ENCODE data around the gene CEP152. TPM values are rescaled to one million over a fixed set of nuclear protein-coding genes. Genes with fewer than 3 reads are reported as not detected.
"Not testable (repeated sequence)": the region's sequence is repeated elsewhere in the genome, so short reads cannot be mapped to it uniquely, and the experiment has no call there.

Gene CEP152
- polyA plus RNA-seq, 3 donors from 2014 or later = 1.1 to 8.2 (median 2.8) TPM

DNA sequence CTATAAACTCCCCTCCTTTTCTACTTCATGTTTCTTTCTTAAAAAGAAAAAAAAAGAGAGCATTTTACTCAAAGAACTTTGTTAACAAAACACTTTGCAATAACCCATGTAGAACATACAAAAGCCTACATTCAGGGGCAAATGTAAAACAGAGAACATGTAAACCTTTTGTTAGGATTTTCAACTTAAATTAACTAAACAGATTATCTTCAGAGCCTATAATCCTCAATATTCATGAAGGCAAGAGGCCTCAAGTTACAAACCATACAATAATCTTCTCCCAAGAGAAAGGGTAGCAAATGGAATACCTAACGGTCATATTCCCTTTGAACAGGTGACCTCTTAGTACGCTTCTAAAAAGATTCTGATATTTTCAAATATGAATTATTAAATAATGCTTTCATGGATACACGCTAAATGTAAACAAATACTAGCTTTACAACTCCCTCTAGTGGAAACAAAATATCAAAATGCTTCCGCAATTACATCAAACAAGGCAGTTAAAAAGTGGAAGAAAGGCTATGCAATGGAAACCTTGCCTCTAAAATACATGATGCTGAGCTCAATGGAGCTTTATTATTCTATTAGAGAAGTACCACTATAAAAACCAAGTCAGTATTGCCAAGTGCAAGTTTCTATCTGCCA, 9.9 kb downstream of the CEP152 start:
- Mint-ChIP-seq H3K27me3 (ENCODE audit: low read depth in 3 of 3) (no peaks in the 10 kb centered on the region), H3K9me3 (no peaks in the 10 kb centered on the region), H3K36me3 (peaks cover 6 to 9% (median 8%) of the 10 kb centered on the region in 3 donors), H3K27ac (no peak overlapping the region), H3K4me3 (peak overlapping the region in 1 of 5 donors; percentile 17), H3K4me1 (peaks cover 20 to 28% of the 10 kb centered on the region in 2 donors)
- DNase-seq = no peak

DNA sequence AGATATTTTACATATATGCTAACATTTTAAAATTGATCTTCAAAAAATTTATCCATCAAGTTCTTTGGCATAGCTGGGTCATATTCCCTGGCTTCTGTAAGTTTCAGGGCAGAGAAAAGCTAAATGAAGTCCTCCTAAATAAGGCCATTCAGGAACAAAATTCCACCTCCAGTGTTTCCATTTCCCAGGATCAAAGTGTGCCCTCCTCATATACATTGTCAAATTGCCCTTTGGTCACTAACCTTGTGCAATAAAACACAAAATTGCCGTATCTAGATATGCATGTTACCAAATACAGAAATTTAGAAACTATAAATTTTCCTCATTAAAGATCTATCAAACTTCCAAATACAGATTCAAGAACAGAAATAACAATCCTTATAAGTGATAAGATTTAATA, 10.6 kb downstream of the CEP152 start:
- Mint-ChIP-seq H3K27ac (no peak overlapping the region), H3K4me3 (no peak overlapping the region), H3K9me3 (no peaks in the 10 kb centered on the region), H3K27me3 (ENCODE audit: low read depth in 3 of 3) (no peaks in the 10 kb centered on the region), H3K4me1 (peaks cover 23 to 35% of the 10 kb centered on the region in 2 donors), H3K36me3 (peaks cover 6 to 9% (median 8%) of the 10 kb centered on the region in 3 donors)
- no peak for DNase-seq

DNA sequence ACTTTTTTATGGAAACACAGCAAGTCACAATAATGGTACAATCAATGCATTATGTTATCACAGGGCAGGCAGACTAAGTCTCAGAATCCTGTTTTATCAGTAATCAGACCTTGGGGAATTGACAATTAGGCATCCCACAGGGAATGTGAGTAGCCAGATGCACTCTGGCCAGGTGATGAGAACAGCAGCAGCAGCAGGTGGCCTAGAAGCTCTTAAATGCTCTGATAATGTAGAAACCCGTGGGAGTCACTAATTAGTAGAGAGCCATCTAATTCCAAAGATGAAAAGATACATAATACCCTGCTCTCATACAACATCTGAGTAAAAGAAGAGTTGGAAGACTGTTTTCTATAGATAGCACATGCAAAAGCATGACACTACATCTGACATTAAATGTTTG, 12.6 kb downstream of the CEP152 start:
- no peaks in the 10 kb centered on the region for H3K9me3 Mint-ChIP-seq
- H3K36me3 Mint-ChIP-seq = peaks cover 0 to under 1% (median under 1%) of the 10 kb centered on the region in 3 donors
- peaks cover 30 to 46% of the 10 kb centered on the region in 2 donors for H3K4me1 Mint-ChIP-seq
- no peaks in the 10 kb centered on the region for H3K27me3 Mint-ChIP-seq (ENCODE audit: low read depth in 3 of 3)
- H3K4me3 Mint-ChIP-seq = no peak overlapping the region
- DNase-seq = no peak
- H3K27ac Mint-ChIP-seq = peak overlapping the region in 1 of 6 donors; percentile 35

DNA sequence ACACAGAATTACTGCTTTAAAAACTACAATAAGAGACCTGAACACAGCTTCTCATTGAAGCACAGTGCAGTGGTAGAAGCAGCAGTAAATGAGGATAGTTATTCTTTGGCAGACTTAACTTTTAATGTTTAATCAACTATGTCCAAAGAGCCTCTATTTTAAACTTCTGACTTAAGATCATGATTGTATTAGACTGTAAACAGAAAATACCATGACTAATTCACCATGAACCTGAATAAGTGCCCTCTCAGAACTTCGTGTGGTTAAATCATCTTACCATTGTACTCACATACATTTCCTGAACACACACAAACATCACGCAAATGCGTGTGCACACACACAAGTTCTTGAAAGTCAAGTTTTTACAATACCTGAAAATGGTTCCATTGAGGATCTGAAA, 13.9 kb downstream of the CEP152 start:
- H3K4me1 Mint-ChIP-seq = peaks cover 30 to 46% of the 10 kb centered on the region in 2 donors
- peak overlapping the region in 3 of 5 donors; percentile 21 to 51 (median 29) for H3K4me3 Mint-ChIP-seq
- no peaks in the 10 kb centered on the region for H3K27me3 Mint-ChIP-seq (ENCODE audit: low read depth in 3 of 3)
- H3K27ac Mint-ChIP-seq = peak overlapping the region in 5 of 6 donors; percentile 29 to 83 (median 77)
- H3K36me3 Mint-ChIP-seq = peaks cover 0 to 13% (median 8%) of the 10 kb centered on the region in 3 donors
- no peak for DNase-seq
- H3K9me3 Mint-ChIP-seq = no peaks in the 10 kb centered on the region

DNA sequence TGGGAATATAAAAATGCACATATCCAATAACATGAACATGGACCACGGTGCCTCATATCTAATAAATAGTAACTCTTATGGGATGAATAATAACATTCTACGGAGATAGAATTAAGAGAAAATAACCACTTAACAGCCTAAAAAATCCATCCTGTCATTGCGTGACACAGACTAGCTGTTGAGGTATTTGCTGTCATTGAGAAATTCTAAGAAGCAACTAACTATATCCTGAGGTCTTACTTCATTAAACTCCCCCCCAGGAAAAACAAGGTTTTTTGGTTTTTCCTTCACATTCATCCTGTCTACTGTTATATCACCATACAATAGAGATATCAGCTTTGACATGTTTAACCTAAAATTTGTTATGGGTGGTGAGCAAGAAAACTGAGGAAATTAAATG, 14.3 kb downstream of the CEP152 start:
- Mint-ChIP-seq H3K4me3 (peak overlapping the region in 2 of 5 donors; percentile 21 to 29), H3K4me1 (peaks cover 30 to 46% of the 10 kb centered on the region in 2 donors), H3K9me3 (no peaks in the 10 kb centered on the region), H3K36me3 (peaks cover 0 to 13% (median 8%) of the 10 kb centered on the region in 3 donors), H3K27me3 (ENCODE audit: low read depth in 3 of 3) (no peaks in the 10 kb centered on the region), H3K27ac (peak overlapping the region in 3 of 6 donors; percentile 72 to 83 (median 77))
- no peak for DNase-seq

DNA sequence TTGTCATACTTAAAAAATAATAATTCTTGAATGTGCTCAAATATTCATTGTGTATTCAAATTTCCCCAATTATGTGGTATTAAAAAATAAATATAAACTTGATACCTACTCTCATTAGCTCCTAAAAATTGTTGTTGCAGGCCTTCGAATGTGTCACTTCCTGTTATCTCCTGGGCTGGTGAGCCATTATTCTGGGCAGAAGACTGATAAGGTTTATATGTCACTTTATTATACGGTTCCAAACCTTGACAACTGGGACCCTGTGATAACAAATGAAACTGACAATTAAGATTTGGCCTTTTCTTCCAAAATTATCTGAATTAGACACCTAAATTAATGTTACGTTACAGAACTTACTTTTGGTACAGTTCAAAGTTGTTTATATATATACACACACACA, 15.0 kb downstream of the CEP152 start:
- Mint-ChIP-seq H3K27me3 (ENCODE audit: low read depth in 3 of 3) (no peaks in the 10 kb centered on the region), H3K27ac (no peak overlapping the region), H3K36me3 (peaks cover 0 to 13% (median 8%) of the 10 kb centered on the region in 3 donors), H3K9me3 (no peaks in the 10 kb centered on the region), H3K4me1 (peaks cover 26 to 40% of the 10 kb centered on the region in 2 donors), H3K4me3 (no peak overlapping the region)
- no peak for DNase-seq

DNA sequence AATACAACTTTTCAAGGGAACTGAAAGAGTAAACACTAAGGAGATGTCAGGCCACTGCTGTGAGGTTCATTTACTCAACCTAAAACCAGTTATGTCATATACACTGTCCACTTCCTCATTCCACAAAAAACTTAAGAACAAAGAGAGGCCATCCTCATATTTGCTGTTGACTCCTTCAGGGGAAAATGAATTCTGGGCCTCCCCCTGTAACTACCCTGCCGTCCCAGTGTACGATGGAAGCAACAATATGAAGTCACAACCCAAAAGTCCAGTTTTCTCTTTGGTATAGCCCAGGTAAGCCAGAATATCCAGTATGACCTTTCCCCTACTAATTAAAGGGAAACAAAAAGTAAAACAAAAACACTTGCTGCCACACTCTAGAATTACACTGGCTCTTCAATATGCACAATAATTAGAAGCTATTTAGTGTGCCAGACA, 16.2 kb downstream of the CEP152 start:
- DNase-seq = no peak
- H3K9me3 Mint-ChIP-seq = no peaks in the 10 kb centered on the region
- peaks cover 26 to 39% of the 10 kb centered on the region in 2 donors for H3K4me1 Mint-ChIP-seq
- peaks cover 4 to 19% (median 17%) of the 10 kb centered on the region in 3 donors for H3K36me3 Mint-ChIP-seq
- peak overlapping the region; percentile 0 to 59 (median 42) for H3K4me3 Mint-ChIP-seq
- H3K27ac Mint-ChIP-seq = peak overlapping the region; percentile 35 to 88 (median 73)
- no peaks in the 10 kb centered on the region for H3K27me3 Mint-ChIP-seq (ENCODE audit: low read depth in 3 of 3)

DNA sequence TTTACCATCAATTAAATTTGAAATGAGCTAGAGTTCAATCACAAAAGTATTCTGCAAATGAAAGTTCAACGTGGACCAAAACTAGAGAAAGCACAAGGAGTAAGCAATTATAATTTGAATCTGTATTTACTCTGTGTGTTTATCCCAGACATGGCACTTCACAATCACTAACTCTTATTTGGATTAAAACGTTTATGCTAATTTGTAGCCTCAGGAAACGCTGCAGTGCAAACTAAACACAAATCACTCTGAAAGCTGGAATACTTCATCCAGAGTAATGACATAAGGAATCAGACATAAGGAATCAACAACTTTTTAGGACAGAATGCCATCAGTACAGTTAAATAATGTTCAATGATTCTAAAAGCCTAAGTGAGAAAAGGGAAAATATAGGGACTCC, 18.5 kb downstream of the CEP152 start:
- no peak for DNase-seq
- no peaks in the 10 kb centered on the region for H3K9me3 Mint-ChIP-seq
- H3K27ac Mint-ChIP-seq = no peak overlapping the region
- peaks cover 23 to 33% of the 10 kb centered on the region in 2 donors for H3K4me1 Mint-ChIP-seq
- H3K36me3 Mint-ChIP-seq = peaks cover 7 to 28% (median 27%) of the 10 kb centered on the region in 3 donors
- no peaks in the 10 kb centered on the region for H3K27me3 Mint-ChIP-seq (ENCODE audit: low read depth in 3 of 3)
- H3K4me3 Mint-ChIP-seq = no peak overlapping the region

DNA sequence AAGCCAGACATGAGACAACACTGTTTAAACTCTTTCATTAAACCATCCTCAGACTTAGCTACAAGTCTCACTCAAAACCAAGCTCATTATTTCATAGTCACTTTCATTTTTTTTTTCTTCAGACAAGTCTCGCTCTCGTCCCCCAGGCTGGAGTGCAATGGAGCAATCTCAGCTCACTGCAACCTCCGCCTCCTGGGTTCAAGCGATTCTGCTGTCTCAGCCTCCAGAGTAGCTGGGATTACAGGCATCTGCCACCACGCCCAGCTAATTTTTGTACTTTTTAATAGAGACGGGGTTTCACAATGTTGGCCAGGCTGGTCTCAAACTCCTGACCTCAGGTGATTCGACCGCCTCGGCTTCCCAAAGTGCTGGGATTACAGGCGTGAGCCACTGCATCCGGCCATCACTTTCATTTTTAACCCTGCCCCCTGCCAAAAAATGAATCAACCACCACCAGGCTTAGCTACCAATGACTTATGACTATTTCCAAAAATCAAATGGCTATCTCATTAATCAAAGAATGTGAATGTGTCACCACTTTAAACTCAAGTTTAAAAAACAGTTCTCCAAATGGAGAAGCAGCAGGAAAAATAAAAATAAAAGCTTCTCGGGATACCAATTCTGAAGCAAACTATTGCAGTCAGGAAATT, 20.3 kb downstream of the CEP152 start:
- H3K4me1 Mint-ChIP-seq = peaks cover 8 to 15% of the 10 kb centered on the region in 2 donors
- not testable (repeated sequence) for H3K9me3 Mint-ChIP-seq; H3K27me3 Mint-ChIP-seq (ENCODE audit: low read depth in 3 of 3); H3K4me3 Mint-ChIP-seq; H3K27ac Mint-ChIP-seq; DNase-seq
- peaks cover 7 to 31% (median 28%) of the 10 kb centered on the region in 3 donors for H3K36me3 Mint-ChIP-seq

DNA sequence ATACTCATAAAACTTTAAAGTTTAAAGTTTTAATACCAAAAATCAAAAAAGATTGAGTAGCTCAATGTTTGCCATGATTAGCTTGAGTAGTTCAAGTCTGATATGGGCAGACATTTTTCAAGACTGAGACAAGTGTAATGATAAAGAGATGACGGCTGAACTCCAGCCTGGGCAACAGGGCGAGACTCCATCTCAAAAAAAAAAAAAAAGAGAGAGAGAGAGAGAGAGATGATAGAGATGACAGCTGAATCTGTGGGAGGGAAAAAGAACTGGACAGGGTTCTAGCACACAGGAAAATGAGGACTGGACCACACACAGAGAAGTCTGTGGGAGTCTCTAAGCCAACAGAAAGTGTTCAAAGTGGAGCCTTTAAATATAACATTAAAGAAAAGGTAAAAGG, 25.2 kb downstream of the CEP152 start:
- Mint-ChIP-seq H3K27ac (no peak overlapping the region), H3K4me3 (no peak overlapping the region), H3K4me1 (no peaks in the 10 kb centered on the region), H3K27me3 (ENCODE audit: low read depth in 3 of 3) (peaks cover 0 to under 1% (median 0%) of the 10 kb centered on the region in 3 donors), H3K36me3 (peaks cover 25 to 48% (median 39%) of the 10 kb centered on the region in 3 donors), H3K9me3 (no peaks in the 10 kb centered on the region)
- no peak for DNase-seq

DNA sequence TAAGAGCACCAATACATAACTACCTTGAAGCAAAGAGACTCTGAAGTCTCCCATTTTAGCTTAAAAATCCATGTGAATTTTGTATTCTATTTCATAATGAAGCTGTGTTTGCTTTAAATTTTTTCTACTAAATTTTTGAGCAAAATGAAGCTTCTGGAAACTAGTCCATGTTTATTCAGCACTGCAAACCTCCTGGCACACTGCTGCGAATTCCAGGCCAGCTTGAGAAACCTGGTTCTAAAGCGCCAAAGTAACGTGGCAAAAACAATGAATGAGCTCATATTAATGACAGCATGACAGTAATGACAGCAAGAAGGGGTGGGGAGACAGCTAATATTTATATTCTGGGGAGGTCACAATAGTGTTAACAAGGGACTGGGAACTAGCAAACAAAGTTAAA, 25.7 kb downstream of the CEP152 start:
- Mint-ChIP-seq H3K27me3 (ENCODE audit: low read depth in 3 of 3) (peaks cover 0 to 3% (median 0%) of the 10 kb centered on the region in 3 donors), H3K36me3 (peaks cover 26 to 48% (median 43%) of the 10 kb centered on the region in 3 donors), H3K9me3 (no peaks in the 10 kb centered on the region), H3K4me3 (no peak overlapping the region), H3K4me1 (no peaks in the 10 kb centered on the region), H3K27ac (no peak overlapping the region)
- no peak for DNase-seq

DNA sequence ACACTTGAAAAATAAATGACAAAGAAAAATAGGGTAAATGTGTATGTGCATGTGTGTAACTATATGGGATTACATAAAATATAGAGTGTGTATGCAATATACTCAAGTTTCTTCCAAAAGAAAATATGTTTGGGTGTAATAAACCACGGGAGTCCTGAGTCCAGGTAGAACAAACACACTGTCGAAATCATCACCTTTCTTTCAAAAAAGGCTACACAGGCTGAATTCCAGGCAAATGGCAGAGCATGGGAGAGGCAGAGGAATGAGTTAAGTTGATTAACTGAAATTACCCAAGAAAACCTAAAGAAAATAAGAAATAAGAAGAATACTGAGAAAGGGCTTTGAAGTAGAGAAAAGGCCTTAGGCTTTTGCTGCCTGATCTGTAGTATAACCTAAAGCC, 26.1 kb downstream of the CEP152 start:
- H3K27ac Mint-ChIP-seq = no peak overlapping the region
- H3K9me3 Mint-ChIP-seq = no peaks in the 10 kb centered on the region
- no peaks in the 10 kb centered on the region for H3K4me1 Mint-ChIP-seq
- no peak overlapping the region for H3K4me3 Mint-ChIP-seq
- H3K27me3 Mint-ChIP-seq (ENCODE audit: low read depth in 3 of 3) = peaks cover 0 to 3% (median 0%) of the 10 kb centered on the region in 3 donors
- DNase-seq = no peak
- H3K36me3 Mint-ChIP-seq = peaks cover 25 to 49% (median 44%) of the 10 kb centered on the region in 3 donors

DNA sequence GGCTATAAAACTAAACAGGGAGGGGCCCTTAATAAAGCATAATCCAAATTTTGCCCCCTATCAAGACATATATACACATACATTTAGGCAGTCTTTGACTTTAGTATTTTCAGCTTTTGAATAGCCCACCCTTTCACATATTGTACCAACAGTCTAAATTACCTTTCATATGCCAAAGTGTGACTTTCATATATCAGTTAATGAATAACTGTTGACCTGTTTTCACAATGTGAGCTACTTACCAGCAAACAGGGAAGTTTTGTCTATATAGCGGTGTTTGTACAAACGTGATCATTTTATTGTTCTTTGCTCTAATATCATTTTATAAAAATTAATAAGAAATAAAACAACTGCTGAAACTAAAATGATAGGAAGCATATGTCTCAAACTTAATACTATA, 28.0 kb downstream of the CEP152 start:
- Mint-ChIP-seq H3K27ac (no peak overlapping the region), H3K4me1 (no peaks in the 10 kb centered on the region), H3K9me3 (no peaks in the 10 kb centered on the region), H3K36me3 (peaks cover 24 to 48% (median 44%) of the 10 kb centered on the region in 3 donors), H3K4me3 (no peak overlapping the region), H3K27me3 (ENCODE audit: low read depth in 3 of 3) (peaks cover 0 to 3% (median 0%) of the 10 kb centered on the region in 3 donors)
- DNase-seq = no peak

DNA sequence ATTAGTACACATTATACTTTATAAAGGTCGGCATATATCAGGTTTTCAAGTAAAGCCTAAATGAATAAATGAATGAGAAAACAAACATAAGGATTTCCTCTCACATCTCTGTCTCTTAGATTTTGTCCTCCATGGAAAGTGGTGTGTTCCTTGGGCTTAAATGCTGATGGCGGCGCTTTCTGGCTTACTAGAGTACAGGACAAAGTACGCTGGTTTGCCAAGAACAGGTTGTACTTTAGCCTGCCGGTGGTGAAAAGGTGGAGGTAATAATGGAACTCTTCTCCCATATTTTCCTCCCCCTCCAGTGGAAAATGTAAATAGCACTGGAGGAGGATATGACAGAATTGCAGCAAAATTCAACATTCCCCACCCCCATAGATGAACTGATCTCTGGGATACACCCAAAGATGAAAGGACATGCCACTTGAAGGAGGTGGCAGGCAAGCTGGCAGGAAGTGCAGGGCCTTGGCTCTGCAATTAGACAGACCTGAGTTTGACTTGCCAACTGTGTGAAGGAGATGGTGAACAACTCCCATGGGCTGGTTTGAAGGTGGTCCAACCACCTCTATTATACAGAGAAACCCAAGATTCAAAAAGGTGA, 29.3 kb downstream of the CEP152 start:
- Mint-ChIP-seq H3K36me3 (peaks cover 24 to 45% (median 41%) of the 10 kb centered on the region in 3 donors), H3K4me3 (no peak overlapping the region), H3K9me3 (no peaks in the 10 kb centered on the region), H3K27me3 (ENCODE audit: low read depth in 3 of 3) (peaks cover 0 to 3% (median 0%) of the 10 kb centered on the region in 3 donors), H3K27ac (no peak overlapping the region), H3K4me1 (no peaks in the 10 kb centered on the region)
- no peak for DNase-seq
